GM19239 (cell line): Measurements from ENCODE around the gene GFER.

Source experiments
- DNase-seq: peaks from one replicate; pipeline ENCODE4 v3.0.0; 2011; ENCODE audit warnings: low spot score; ENCODE audit not compliant: insufficient read length
- FAIRE-seq: peaks from 2 replicates; lab custom pipeline; 2011; peaks lifted over from hg19 to GRCh38; lab: Jason Lieb, UNC

The GFER gene

GRCh38 chr16:1973461-1974156 is 10.4 kb upstream of the GFER start:
- no peak for FAIRE-seq

GRCh38 chr16:1974157-1975070 is 9.6 kb upstream of the GFER start:
- DNase-seq (no peak), FAIRE-seq (no peak)

More at GRCh38 chr16:1973461-1974156, 10.4 kb upstream of the GFER start:
- DNase-seq = no peak

GRCh38 chr16:1975432-1976215 is 8.4 kb upstream of the GFER start:
- DNase-seq (no peak), FAIRE-seq (no peak)

- DNase-seq (no peak), FAIRE-seq (no peak)
Measured at GRCh38 chr16:1976216-1976520, 7.8 kb upstream of the GFER start.

- DNase-seq (no peak), FAIRE-seq (no peak)
Measured at GRCh38 chr16:1976951-1977874, 6.8 kb upstream of the GFER start.

- DNase-seq = no peak
- FAIRE-seq = no peak
Measured at GRCh38 chr16:1977875-1978268, 6.1 kb upstream of the GFER start.

GRCh38 chr16:1978476-1979120 is 5.4 kb upstream of the GFER start:
- FAIRE-seq = no peak
- no peak for DNase-seq

GRCh38 chr16:1979271-1980029 is 4.5 kb upstream of the GFER start:
- FAIRE-seq = no peak
- DNase-seq = no peak

GRCh38 chr16:1980030-1980769 is 3.8 kb upstream of the GFER start:
- DNase-seq = no peak
- FAIRE-seq = no peak

- FAIRE-seq (no peak), DNase-seq (no peak)
Measured at GRCh38 chr16:1980770-1981087, 3.3 kb upstream of the GFER start.

GRCh38 chr16:1981398-1981836 is 2.6 kb upstream of the GFER start, which contains the start of gene NOXO1:
Gene NOXO1, minus strand, starts transcription at chr16:1981469. Its CDS starts 290 bp downstream, at chr16:1981179.
- DNase-seq = no peak
- no peak for FAIRE-seq

GRCh38 chr16:1982013-1982433 is 2.0 kb upstream of the GFER start:
- DNase-seq = no peak
- no peak for FAIRE-seq

- DNase-seq = no peak
- no peak for FAIRE-seq
Measured at GRCh38 chr16:1982991-1983543, 926 bp upstream of the GFER start.

- FAIRE-seq (peak; percentile 53), DNase-seq (no peak)
Measured at GRCh38 chr16:1984347-1985225, 593 bp downstream of the GFER start.

- DNase-seq (no peak), FAIRE-seq (no peak)
Measured at GRCh38 chr16:1985466-1986150, 1.6 kb downstream of the GFER start.

GRCh38 chr16:1987198-1987597 is 3.2 kb downstream of the GFER start:
- DNase-seq (no peak), FAIRE-seq (no peak)
